HEK293T (cell line): ENCODE data around the gene GIMAP6.

ENCODE experiments used
- ARNT ChIP-seq: fragments of 450-650 bp; IDR thresholded peaks from 2 replicates; pipeline ENCODE4 v1.6.1; 2017; ENCODE audit warnings: mild to moderate bottlenecking
- BHLHE40 ChIP-seq: fragments of 450-650 bp; IDR thresholded peaks from 2 replicates; pipeline ENCODE4 v1.6.1; 2016; ENCODE audit warnings: mild to moderate bottlenecking, moderate library complexity, borderline replicate concordance
- CTBP1 ChIP-seq: fragments of 450-650 bp; IDR thresholded peaks from 2 replicates; pipeline ENCODE4 v1.6.1; 2016; ENCODE audit warnings: borderline replicate concordance
- FOXK2 ChIP-seq: fragments of 450-650 bp; IDR thresholded peaks from 2 replicates; pipeline ENCODE4 v1.6.1; 2016; ENCODE audit warnings: mild to moderate bottlenecking
- FOXM1 ChIP-seq: fragments of 450-650 bp; IDR thresholded peaks from 2 replicates; pipeline ENCODE4 v1.6.1; 2017; ENCODE audit warnings: mild to moderate bottlenecking, borderline replicate concordance
- HDGF ChIP-seq: fragments of 450-650 bp; IDR thresholded peaks from 2 replicates; pipeline ENCODE4 v1.6.1; 2017; ENCODE audit warnings: antibody characterized with exemption, borderline replicate concordance
- L3MBTL2 ChIP-seq: fragments of 450-650 bp; conservative IDR thresholded peaks from 2 replicates; pipeline ENCODE4 v1.6.1; 2016; ENCODE audit warnings: mild to moderate bottlenecking
- LEF1 ChIP-seq: fragments of 450-650 bp; IDR thresholded peaks from 2 replicates; pipeline ENCODE4 v1.6.1; 2017; ENCODE audit warnings: mild to moderate bottlenecking, borderline replicate concordance
- SP1 ChIP-seq: fragments of 450-650 bp; IDR thresholded peaks from 2 replicates; pipeline ENCODE4 v1.6.1; 2017
- SUZ12 ChIP-seq: fragments of 450-650 bp; IDR thresholded peaks from 2 replicates; pipeline ENCODE4 v1.6.1; 2016; ENCODE audit warnings: mild to moderate bottlenecking
- TARDBP ChIP-seq: fragments of 450-650 bp; IDR thresholded peaks from 2 replicates; pipeline ENCODE4 v1.6.1; 2016
- ZNF384 ChIP-seq: fragments of 450-650 bp; IDR thresholded peaks from 2 replicates; pipeline ENCODE4 v1.6.1; 2016

GRCh38 chr7:150648353-150649079 is 16.3 kb upstream of the GIMAP6 start:
- no peak for TF ChIP-seq TARDBP
- TF ChIP-seq ZNF384: no peak
- TF ChIP-seq SP1: no peak
- TF ChIP-seq ARNT: no peak
- no peak for TF ChIP-seq L3MBTL2
- no peak for TF ChIP-seq CTBP1
- no peak for TF ChIP-seq FOXK2
- no peak for TF ChIP-seq LEF1
- TF ChIP-seq HDGF: no peak
- TF ChIP-seq SUZ12: no peak
- no peak for TF ChIP-seq BHLHE40
- no peak for TF ChIP-seq FOXM1
